NCI-H2107 (cell line): Measurements from ENCODE around the gene FHL1.
"Not testable (repeated sequence)": the region's sequence is repeated elsewhere in the genome, so short reads cannot be mapped to it uniquely, and the experiment has no call there.

Experiments used
- DNase-seq: peaks from one replicate; lab custom pipeline; 2025; lab: John Stamatoyannopoulos, UW

The FHL1 gene

DNA sequence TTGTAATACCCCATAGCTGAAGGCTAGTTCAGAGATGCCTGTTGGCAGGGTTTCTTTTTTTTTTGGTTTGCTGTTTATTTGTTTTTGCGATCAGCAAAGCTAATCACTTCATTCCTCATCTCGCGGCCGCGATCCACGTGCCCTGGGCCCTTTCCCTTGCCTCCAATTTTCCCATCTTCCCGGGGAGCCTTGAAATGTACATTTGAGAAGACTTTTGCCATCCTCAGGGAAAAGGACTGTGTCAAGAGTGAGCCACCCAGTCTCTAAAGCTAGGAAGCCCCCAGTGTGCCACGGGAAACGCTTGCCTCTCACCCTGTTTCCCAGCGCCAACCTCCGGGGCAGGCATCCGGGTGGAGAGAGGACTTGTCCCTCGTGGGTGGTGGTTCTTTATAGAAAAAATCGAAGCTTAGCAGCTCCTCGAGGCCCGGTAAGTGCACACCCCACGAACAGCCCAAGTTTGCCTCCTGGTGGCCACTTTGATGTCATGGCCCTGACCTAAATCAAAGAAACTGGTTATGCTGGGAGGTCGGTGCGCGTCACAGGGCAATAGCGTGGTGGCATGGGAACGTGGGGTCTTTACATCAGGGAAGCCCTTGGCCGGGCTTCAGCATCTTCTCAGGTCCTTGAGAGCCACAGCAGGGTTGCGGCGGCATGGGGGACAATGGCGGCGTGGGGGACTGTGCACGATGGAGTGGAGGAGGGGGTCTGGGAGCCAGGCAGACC is 61.8 kb downstream of the FHL1 start:
- no peak for DNase-seq

- no peak for DNase-seq
Observed at GRCh38 chrX:136209751-136210150, 62.4 kb downstream of the FHL1 start.

- no peak for DNase-seq
Observed at GRCh38 chrX:136210243-136210642, 62.9 kb downstream of the FHL1 start.

- DNase-seq: no peak
Observed at GRCh38 chrX:136210806-136211205, 63.5 kb downstream of the FHL1 start.

DNA sequence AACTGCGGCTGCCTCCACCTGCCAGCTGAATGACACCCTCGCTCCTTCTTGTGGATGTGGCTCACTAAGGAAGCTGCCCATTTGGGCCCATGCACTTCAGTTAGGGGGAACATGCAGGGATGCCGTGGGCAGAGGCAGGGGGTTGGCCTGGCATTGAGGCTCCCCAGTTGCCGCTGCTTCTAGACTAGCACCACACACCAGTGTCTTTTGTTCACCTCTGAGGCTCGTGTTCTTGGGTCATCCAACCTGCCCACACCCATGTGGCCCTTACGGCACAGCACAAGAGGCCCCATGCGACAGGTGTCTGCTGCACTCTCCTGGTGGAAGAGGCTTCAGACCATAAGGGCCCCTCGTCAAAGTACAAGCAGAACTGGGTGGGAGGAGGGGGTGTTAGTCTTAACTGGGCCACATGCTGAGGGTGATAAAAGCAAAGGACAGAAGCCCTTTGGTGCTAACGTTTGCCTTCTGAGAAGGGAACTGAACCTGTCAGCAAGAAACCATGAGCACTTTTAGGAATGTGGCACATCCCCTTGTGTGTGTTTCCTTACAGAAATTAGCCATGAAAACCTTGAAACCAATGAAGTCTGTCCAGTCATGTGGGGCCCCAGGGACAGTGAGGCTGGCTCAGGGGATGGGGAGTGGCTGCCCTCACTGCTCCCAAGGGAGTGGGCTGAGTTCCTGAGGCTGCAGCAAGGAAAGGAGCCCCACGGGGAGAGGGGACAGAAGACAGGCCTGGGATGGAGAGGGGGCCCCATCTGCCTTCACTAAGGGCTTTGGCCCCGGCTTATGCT is 64.6 kb downstream of the FHL1 start:
- DNase-seq: no peak

- DNase-seq: no peak
Observed at GRCh38 chrX:136212557-136213111, 65.3 kb downstream of the FHL1 start.

DNA sequence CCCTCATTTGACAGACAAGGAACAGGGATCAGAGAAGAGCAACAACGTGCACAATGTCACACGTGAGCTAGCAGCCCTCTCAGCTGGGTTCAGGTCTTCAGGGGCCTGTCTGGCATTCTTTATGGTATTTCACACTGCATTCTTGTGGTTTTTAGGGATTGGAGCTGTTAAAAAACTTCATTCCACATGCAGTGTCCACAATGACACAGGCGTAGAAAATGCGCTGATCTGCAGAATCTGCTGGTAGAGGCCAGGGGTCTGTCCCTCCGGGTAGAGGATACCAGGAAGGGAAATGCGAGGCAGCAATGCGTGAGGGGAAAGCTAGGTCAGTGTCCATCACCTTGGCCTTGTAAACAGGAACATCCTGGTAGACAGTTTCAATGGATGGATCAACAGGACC is 67.2 kb downstream of the FHL1 start:
- no peak for DNase-seq

DNA sequence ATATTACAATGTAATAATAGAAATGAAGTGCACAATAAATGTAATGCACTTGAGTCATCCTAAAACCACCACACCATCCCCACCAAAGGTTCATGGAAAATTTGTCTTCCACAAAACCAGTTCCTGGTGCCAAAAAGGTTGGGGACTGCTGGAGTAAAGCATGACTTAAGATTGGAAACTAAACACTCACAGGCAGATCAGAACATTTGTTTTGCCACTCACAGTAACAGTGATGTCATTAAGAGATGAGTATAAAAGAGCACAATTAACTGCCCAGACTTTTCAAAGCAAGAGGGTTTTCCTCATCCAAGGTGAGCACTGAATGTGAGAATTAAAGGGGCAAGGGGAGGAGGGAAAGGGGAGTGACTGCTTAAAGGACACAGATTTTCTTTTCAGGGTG is 68.2 kb downstream of the FHL1 start:
- DNase-seq: no peak

DNA sequence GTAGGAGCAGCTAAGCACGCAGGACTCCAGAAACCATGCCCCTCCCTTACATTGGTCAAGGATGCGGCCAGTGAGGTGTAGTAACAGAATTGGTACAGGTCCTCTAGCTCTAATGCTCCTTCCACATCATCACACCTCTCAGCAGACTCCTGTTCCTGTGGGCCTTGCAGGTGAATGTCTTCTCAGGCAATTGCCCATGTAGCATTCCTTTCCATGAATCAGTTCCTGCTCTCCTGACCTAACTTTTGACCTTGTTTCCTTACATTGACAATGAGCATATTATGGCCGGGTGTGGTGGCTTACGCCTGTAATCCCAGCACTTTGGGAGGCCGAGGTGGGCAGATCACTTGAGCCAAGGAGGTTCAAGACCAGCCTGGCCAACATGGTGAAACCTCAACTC is 72.6 kb downstream of the FHL1 start:
- no peak for DNase-seq

GRCh38 chrX:136220540-136220939 is 73.2 kb downstream of the FHL1 start:
- DNase-seq: no peak

- DNase-seq: no peak
Observed at GRCh38 chrX:136220951-136221350, 73.6 kb downstream of the FHL1 start.

- no peak for DNase-seq
Observed at GRCh38 chrX:136221851-136222513, 74.6 kb downstream of the FHL1 start.

DNA sequence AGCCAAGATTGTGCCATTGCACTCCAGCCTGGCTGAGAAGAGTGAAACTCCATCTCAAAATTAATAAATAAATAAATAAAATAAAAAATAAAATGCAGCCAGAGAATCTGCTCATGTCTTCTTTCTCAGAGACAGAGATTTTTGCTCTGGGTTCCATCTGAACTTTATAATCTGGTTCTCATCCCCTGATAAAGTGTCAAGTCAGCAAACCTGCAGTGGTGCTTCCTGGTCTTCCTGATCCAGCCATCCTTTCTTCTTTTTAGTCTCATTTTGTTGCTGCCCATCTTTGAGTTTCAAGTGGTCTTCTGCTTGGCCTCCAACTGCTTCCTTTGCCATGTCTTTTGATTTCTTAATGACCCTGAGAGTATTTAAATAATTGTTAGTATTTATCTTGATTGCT is 79.7 kb downstream of the FHL1 start:
- no peak for DNase-seq

- DNase-seq: no peak
Observed at GRCh38 chrX:136227948-136228838, 80.9 kb downstream of the FHL1 start.

DNA sequence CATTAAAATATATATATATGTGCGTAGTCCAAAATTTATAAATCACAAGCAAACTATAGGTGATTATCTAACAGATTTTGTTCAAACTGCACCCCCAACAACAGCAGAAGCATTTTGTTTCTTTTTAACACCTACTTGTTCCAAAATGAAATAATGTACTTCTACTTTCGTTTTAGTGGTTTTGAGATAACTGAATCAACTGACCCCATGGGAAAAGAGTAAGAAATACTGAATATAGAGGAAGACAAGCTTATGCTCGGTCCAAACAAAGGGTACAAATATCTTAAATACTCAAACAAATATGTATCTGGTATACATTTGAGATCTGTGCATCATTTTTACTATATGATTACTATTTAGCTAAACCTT is 81.5 kb downstream of the FHL1 start:
- no peak for DNase-seq

DNA sequence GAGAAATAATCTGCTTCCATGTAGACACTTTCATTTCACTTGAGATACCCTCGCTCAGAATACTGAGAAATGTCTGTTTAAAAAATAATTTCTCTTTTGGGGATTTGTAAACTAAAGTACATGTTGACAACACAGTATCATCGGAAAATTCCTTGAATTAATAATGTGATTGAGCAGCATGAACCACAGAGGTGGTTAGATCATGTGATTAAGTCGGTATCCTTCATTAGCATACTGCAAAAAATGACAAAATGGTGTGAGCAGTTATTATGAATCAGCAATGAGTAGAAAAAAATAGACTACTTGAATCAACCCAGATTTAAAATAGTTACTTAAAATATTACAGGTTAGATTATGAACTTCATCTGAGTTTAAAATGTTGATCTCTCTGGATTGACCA is 89.7 kb downstream of the FHL1 start:
- DNase-seq: no peak

DNA sequence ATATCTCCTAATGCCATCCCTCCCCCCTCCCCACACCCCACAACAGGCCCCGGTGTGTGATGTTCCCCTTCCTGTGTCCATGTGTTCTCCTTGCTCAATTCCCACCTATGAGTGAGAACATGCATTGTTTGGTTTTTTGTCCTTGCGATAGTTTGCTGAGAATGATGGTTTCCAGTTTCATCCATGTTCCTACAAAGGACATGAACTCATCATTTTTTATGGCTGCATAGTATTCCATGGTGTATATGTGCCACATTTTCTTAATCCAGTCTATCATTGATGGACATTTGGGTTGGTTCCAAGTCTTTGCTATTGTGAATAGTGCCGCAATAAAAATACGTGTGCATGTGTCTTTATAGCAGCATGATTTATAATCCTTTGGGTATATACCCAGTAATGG is 90.5 kb downstream of the FHL1 start:
- DNase-seq: not testable (repeated sequence)

DNA sequence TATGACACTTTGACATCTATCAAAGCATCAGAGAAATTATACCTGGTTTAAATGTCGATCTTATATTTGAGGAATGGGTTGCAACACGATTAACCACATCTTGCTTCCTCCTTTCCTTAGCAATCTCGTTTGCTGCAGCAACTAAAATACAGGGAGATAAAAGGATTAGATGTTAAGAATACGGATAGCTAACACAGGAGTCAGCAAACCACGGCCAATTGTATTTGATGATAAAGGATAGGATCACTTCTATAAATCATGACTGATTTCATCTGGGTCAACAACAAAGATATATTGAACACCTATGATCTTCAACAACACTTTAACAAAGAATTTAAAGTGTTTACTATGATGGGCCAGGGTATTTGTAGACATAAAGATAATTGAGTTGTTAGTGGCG is 98.9 kb downstream of the FHL1 start:
- DNase-seq: no peak

DNA sequence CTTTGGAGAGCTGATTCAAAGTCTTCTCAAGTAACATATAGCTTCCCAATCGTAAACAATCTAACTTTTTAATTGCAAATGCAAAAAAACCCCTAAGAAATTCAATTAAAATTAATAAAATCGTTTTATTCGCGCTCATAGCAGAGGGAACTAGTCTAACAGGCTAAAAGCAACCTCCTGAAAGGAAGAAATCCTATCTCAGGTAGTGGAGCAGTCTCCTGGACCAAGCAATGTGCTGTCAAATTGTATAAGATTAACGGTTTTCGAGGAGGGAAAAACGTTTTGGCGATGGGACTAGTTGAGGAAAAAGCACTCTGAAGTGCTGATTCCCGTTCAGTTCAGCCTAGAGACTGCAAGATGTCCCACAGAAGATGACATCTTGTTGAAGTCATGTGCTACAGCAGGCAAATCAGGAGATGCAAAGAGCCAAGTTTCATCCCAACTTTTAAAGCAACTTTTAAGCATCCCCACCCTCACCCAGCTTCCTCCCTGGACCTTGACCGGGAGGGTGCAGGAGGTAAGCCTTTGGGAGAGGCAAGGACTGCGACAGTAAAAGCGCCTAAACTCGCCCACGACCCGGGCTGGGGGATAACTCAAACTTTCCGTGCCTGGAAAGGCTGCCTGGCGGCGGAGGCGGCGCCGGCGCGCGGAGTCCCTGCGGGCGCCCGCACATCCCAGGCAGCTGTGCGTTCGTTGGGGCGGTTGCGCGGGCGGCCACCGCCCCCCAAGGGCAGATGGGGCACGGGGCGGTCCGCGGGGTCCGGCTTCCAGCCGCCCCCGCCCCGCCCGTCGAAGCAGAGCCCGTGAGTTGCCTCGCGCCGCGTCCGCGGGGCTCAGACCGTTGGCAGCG is 103.1 kb downstream of the FHL1 start:
- DNase-seq: no peak

- DNase-seq: no peak
Observed at GRCh38 chrX:136251041-136251991, 104.0 kb downstream of the FHL1 start, which contains the start of gene MAP7D3. MAP7D3 (minus strand) TSS chrX:136251400; CDS start chrX:136251358, 42 bp downstream.
